GM12801 (cell line): ENCODE measurements around the gene RPRD2.

Source experiments
- TF ChIP-seq, protein P1 (sequence below): IDR thresholded peaks from one replicate; pipeline ENCODE4 v1.5.1; 2011; ENCODE audit warnings: control low read depth; ENCODE audit not compliant: insufficient read length; ENCODE audit errors: extremely low read depth

The RPRD2 gene

DNA sequence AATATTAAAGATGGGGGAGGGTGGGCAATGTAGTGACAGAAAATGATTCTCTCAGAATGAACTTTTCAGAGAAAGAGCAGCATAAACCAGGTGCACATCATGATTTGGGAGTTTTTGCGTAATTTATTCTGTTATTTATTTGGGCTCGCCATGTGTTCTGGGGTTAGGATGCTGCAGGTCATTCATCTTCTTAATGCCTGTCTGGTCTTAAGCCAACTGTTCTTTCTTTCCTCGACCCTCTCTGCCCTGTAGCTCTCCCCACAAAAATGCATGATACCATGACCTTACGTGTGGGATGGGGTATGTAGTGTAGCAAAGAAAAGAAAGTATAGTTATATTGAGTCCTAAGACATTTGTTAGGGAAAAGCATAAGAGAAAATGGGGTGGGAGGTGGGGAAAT is 110.9 kb downstream of the RPRD2 start:
- TF ChIP-seq, protein P1, sequence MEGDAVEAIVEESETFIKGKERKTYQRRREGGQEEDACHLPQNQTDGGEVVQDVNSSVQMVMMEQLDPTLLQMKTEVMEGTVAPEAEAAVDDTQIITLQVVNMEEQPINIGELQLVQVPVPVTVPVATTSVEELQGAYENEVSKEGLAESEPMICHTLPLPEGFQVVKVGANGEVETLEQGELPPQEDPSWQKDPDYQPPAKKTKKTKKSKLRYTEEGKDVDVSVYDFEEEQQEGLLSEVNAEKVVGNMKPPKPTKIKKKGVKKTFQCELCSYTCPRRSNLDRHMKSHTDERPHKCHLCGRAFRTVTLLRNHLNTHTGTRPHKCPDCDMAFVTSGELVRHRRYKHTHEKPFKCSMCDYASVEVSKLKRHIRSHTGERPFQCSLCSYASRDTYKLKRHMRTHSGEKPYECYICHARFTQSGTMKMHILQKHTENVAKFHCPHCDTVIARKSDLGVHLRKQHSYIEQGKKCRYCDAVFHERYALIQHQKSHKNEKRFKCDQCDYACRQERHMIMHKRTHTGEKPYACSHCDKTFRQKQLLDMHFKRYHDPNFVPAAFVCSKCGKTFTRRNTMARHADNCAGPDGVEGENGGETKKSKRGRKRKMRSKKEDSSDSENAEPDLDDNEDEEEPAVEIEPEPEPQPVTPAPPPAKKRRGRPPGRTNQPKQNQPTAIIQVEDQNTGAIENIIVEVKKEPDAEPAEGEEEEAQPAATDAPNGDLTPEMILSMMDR = no peak

DNA sequence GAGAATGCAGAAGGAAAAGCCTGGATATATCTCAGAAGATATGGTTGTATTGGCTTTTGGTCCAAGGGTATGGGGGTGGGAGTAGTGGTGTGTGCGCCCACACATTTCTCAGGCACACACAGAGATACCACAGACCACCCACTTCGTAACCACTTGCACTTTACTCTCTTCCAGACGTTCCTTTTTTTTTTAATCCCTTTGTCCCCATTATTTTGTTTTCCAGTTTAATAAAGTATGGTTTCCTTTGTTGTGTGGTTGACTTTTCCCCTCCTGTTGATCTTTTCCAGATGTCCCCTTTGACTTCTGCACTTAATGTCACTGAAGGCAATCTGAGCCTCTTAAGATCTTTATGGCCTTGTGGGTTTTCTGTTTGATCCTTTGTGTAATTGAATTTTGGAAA is 112.8 kb downstream of the RPRD2 start:
- TF ChIP-seq, protein P1 = no peak

DNA sequence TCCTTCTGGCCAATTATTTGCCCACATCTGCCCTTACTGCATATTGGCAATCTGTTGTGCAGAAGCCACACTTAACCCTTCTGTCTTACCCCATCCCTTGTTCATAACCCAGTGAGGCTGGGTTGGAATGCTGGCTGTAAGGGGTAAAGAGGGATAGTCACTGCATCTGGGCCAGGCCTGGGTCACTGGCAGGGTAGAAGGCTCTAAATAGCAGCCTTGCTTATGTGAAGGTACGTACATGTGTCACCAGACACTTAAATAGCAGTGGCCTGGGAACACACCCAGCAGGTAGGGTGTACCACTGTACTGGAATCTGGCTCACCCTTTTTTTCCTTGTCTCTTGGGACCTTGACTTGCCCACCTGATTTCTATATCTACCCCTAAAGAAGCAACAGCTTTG is 113.4 kb downstream of the RPRD2 start:
- TF ChIP-seq, protein P1 = no peak

DNA sequence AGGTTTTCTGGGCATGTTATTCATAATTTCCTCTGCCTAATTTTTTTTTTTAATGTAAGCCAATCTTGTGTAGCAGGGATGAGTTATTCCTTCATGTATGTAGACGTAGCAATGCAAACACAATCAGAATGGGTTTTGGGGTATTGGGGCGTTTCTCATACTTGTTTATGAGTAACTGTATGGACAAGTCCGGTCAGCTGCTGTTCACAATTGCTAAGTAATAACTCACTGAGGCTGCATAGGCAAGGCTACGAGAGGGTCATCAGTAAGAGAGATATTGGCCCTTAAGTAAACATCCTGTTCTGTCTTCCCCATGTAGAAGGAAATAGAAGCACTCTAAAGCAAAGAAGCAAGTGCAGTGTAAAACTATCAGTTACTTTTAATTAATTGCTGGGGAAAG is 113.8 kb downstream of the RPRD2 start:
- TF ChIP-seq, protein P1 = no peak

DNA sequence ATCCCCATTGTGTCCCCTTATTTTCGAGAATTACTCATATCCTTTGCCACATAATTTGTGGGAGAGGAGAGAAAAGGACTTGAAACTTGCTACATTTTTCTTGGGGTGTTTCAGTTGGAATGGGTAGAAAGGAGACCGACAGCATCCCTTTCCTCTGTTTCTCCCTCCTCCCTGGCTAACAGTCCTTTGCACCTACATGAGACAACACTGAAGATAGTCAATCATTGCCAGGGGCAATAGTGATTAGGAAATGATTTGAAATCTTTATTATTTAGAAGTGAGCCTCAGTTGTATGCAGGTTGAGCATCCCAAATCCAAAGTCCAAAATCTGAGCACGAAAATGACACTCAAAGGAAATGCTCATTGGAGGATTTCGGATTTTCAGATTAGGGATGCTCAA is 115.4 kb downstream of the RPRD2 start:
- TF ChIP-seq, protein P1 = no peak

DNA sequence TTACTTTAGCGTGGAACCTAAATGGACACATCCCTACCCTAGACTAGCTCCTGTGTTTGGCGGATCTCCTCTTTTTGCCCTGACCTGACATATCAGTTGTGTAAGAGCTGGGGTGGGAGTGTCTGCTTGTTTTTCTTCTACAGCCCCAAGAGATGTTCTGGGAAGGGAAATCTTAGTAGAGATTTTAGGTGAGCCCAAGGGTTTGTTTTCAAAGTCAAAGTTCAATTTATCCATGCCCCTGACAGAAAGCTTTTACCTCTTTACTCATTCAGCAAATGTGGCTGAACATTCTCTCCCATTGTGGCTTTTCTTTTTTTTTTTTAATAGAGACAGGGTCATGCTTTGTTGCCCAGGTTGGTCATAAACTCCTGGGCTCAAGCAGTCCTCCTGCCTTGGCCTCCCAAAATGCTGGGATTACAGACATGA is 116.0 kb downstream of the RPRD2 start:
- TF ChIP-seq, protein P1 = no peak

DNA sequence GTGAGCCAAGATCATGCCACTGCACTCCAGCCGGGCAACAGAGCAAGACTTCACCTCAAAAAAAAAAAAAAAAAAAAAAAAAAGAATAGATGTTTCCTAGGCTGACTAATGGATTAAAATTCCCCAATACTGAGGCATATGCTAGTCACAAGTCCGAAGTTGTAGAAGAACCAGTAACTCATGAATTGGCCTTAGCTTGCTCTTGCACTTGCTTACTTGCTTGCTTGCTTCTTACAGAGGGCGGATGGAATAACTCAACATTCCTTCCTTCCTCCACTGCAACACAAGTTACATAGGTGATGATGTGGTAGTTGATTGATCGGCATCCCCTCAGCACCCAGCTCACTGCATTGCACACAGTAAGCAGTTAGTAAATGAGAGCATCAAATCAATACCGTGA is 120.5 kb downstream of the RPRD2 start:
- TF ChIP-seq, protein P1 = no peak

DNA sequence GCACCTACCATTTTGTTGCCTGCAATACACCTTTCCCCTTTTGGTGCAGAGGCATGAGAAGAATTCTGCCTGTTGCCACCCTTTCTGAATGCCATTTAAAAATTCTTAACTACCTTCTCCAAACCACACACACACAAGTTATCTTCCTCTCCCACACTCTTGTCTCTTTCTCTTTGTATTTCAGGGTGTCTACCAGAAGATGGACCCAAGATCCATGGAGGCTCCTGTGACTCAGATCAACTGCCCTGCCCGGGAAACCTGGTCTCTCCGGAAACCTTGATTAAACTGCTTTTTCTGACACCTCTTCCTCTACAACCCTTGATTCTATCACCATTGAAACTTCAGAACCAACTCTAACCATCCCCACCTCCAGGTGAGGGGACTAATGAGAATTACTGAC is 120.9 kb downstream of the RPRD2 start:
- TF ChIP-seq, protein P1 = no peak
